A673 (cell line): ENCODE measurements around the gene HS6ST2. TPM values are rescaled to one million over a fixed set of nuclear protein-coding genes. Genes with fewer than 3 reads are reported as not detected.

ENCODE experiments used
- BruUV-seq: library from RNA; stranded (reverse); fragments of 400-500 nt; replicated peaks from 2 replicates; lab custom pipeline; 2021; lab: Mats Ljungman, UMichigan
- CTCF ChIA-PET: fragments of 300-600 bp; sonication (Branson Sonifier 250); formaldehyde crosslinking; loops from one replicate; lab custom pipeline; 2022; ENCODE audit warnings: antibody characterized with exemption; lab: Charles Lee
- POLR2A ChIA-PET: fragments of 300-600 bp; sonication (Branson Sonifier 250); formaldehyde crosslinking; loops from one replicate; lab custom pipeline; 2022; ENCODE audit warnings: antibody characterized with exemption; ENCODE audit not compliant: low non-redundant PET; lab: Charles Lee
- DNase-seq: peaks from one replicate; pipeline ENCODE4 v3.0.0-alpha.2; 2015; ENCODE audit warnings: low spot score
- H3K27ac ChIP-seq: fragments of 200-600 bp; sonication (generic); 2 replicates; pipeline ENCODE4 v1.5.1; 2016; ENCODE audit warnings: mixed run types, low read depth, mild to moderate bottlenecking, mixed read lengths, antibody characterized with exemption, low read length; ENCODE audit not compliant: poor library complexity, severe bottlenecking
- H3K27me3 ChIP-seq: fragments of 200-600 bp; sonication (generic); replicated peaks from 2 replicates; pipeline ENCODE4 v1.6.1; 2017; ENCODE audit warnings: mixed run types, low read depth, mild to moderate bottlenecking, mixed read lengths, antibody characterized with exemption, low read length; ENCODE audit not compliant: insufficient read depth, poor library complexity
- H3K36me3 ChIP-seq: fragments of 200-600 bp; sonication (generic); 2 replicates; pipeline ENCODE4 v1.6.1; 2016; ENCODE audit warnings: mixed run types, mild to moderate bottlenecking, mixed read lengths, antibody characterized with exemption, low read length; ENCODE audit not compliant: insufficient read depth, poor library complexity, severe bottlenecking
- H3K4me1 ChIP-seq: fragments of 200-600 bp; sonication (generic); 2 replicates; pipeline ENCODE4 v1.6.1; 2017; ENCODE audit warnings: mixed run types, mild to moderate bottlenecking, mixed read lengths, antibody characterized with exemption, low read length; ENCODE audit not compliant: insufficient read depth, poor library complexity, severe bottlenecking
- H3K4me3 ChIP-seq: fragments of 200-600 bp; sonication (generic); 2 replicates; pipeline ENCODE4 v1.5.1; 2016; ENCODE audit warnings: low read depth, mixed run types, mild to moderate bottlenecking, mixed read lengths, low read length; ENCODE audit not compliant: poor library complexity, severe bottlenecking
- H3K9me3 ChIP-seq: fragments of 200-600 bp; sonication (generic); 2 replicates; pipeline ENCODE4 v1.6.1; 2016; ENCODE audit warnings: mixed run types, low read depth, mild to moderate bottlenecking, mixed read lengths, antibody characterized with exemption, low read length; ENCODE audit not compliant: poor library complexity, severe bottlenecking
- EZH2 ChIP-seq: fragments of 200-600 bp; sonication (generic); IDR thresholded peaks from 2 replicates; pipeline ENCODE4 v1.6.1; 2017; ENCODE audit warnings: borderline replicate concordance, low read depth, mild to moderate bottlenecking, mixed read lengths, antibody characterized with exemption, low read length; ENCODE audit not compliant: poor library complexity, severe bottlenecking
- intact Hi-C: fragments of 100-400 bp; cut with micrococcal nuclease; formaldehyde crosslinking; loops from one replicate; pipeline ENCODE4 v1.10.0; 2022; ENCODE audit not compliant: unreplicated experiment
- total RNA-seq: library from RNA; stranded (reverse); gene quantifications from 2 replicates; pipeline ENCODE4 v1.2.3, GENCODE V29; 2021
- TF ChIP-seq, protein P1 (sequence below): fragments of 300-800, 200-600 bp; sonication (generic); conservative IDR thresholded peaks from 2 replicates; pipeline ENCODE4 v1.5.1; 2017; ENCODE audit warnings: low read depth, mild to moderate bottlenecking, antibody characterized with exemption, low read length, moderate library complexity, mixed read lengths

HS6ST2 gene
- total RNA-seq, 1 experiment from 2014 or later: 6.9 TPM

DNA sequence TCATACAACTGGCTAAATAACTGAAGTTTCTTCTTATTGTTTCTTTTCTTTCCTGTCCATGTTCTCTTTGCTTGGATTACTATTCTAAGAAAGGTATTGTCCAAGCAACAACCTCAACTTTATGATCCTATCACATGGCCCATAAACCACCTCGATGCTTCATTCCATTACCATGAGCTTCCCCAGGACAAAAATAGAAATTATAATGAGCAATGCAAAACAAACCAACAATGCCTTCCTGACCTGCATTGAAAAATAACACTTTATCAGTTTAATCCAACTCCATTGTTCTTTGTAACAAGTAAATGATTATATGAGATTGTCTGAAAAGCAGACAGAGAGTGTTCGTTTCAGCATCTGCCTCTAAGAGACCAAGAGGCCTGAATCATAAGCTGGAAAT lies 148.8 kb downstream of the HS6ST2 start:
- POLR2A ChIA-PET: no interaction called here
- Histone ChIP-seq H3K4me1 (no peaks in the 10 kb centered on the region), H3K9me3 (no peaks in the 10 kb centered on the region), H3K27ac (no peak overlapping the region), H3K36me3 (no peaks in the 10 kb centered on the region), H3K27me3 (no peaks in the 10 kb centered on the region), H3K4me3 (no peak overlapping the region)
- TF ChIP-seq, protein P1, sequence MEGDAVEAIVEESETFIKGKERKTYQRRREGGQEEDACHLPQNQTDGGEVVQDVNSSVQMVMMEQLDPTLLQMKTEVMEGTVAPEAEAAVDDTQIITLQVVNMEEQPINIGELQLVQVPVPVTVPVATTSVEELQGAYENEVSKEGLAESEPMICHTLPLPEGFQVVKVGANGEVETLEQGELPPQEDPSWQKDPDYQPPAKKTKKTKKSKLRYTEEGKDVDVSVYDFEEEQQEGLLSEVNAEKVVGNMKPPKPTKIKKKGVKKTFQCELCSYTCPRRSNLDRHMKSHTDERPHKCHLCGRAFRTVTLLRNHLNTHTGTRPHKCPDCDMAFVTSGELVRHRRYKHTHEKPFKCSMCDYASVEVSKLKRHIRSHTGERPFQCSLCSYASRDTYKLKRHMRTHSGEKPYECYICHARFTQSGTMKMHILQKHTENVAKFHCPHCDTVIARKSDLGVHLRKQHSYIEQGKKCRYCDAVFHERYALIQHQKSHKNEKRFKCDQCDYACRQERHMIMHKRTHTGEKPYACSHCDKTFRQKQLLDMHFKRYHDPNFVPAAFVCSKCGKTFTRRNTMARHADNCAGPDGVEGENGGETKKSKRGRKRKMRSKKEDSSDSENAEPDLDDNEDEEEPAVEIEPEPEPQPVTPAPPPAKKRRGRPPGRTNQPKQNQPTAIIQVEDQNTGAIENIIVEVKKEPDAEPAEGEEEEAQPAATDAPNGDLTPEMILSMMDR: no peak
- TF ChIP-seq EZH2: no peak
- no peak for DNase-seq
- intact Hi-C loops: no loop called here
- BruUV-seq: no TSS peak
- CTCF ChIA-PET: no interaction called here

DNA sequence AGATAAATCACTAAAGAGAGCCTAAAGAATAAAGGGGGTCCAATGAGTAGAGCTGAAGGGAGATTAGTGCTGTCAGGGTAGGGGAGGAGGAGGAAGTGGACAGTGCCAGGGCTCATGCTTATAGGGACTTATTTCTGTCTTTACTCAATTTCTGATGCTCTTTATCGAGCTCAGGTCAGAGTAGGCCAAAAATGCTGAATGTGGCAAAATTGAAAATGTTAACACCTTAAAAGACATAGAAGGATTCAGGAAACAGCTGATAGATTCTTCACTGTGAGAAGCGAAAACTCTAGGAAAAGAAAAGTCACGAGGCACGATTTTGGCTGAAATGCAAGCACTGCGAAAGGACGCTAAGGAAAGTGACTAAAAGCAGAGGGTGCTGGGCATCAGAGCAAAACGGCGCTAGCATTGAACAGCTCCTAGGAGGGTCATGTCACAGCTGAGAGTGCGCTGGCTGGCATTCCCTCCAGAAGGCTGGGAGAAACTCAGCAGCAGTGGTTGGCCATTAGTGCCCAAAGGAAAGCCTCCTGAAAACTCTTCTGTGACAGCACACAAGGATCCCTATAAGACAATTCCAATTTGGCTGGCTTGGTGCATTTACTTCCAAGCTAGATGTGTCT lies 150.9 kb downstream of the HS6ST2 start:
- H3K27ac ChIP-seq: no peak overlapping the region
- no peaks in the 10 kb centered on the region for H3K4me1 ChIP-seq
- no peak overlapping the region for H3K4me3 ChIP-seq
- BruUV-seq: no TSS peak
- no peaks in the 10 kb centered on the region for H3K27me3 ChIP-seq
- intact Hi-C loops: no loop called here
- ChIA-PET POLR2A (no interaction called here), CTCF (no interaction called here)
- no peak for TF ChIP-seq EZH2
- TF ChIP-seq, protein P1: no peak
- no peak for DNase-seq
- no peaks in the 10 kb centered on the region for H3K9me3 ChIP-seq
- no peaks in the 10 kb centered on the region for H3K36me3 ChIP-seq

DNA sequence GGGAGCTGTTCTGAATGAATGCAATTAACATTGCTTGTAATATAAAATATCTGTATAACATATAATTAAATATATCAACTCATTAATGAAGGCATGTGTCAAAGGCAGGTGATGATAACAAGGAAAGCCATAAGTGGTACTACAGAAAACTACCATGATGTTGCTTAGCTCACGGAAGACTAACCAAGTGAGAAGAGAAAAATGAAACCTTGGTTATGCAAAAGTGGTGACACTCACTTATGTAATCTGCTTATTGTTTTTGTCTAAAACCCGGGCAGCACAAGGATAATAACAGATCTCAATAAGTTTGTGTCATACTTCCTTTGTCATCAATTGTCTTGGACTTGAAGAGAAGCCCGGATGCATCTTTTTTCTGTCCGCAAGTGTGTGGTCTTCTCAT lies 156.4 kb downstream of the HS6ST2 start:
- Histone ChIP-seq H3K27me3 (no peaks in the 10 kb centered on the region), H3K4me1 (no peaks in the 10 kb centered on the region), H3K36me3 (no peaks in the 10 kb centered on the region), H3K9me3 (no peaks in the 10 kb centered on the region), H3K27ac (no peak overlapping the region), H3K4me3 (no peak overlapping the region)
- TF ChIP-seq, protein P1: no peak
- TF ChIP-seq EZH2: no peak
- ChIA-PET CTCF (no interaction called here), POLR2A (no interaction called here)
- intact Hi-C loops: no loop called here
- no peak for DNase-seq
- BruUV-seq: no TSS peak
